Gastroesophageal sphincter (tissue), 3 donors: ENCODE data around the gene HTRA3.

ENCODE experiments used
- CTCF ChIP-seq, 4 experiments: fragments of 200-600 bp in 2 of 4; fragments of 450-650 bp in 2 of 4; sonication (generic) in 1 of 4; IDR thresholded peaks; one replicate each; pipeline ENCODE4 v1.5.1; 2017 to 2019; ENCODE audit warnings: antibody characterized with exemption in 4 of 4, mild to moderate bottlenecking in 2 of 4, moderate library complexity in 2 of 4
- EP300 ChIP-seq: sonication (generic); formaldehyde crosslinking; IDR thresholded peaks from one replicate; pipeline ENCODE4 v1.6.1; 2017; ENCODE audit warnings: antibody characterized with exemption, mild to moderate bottlenecking
- POLR2A ChIP-seq, 2 donors: fragments of 450-650 bp; IDR thresholded peaks; one replicate each; pipeline ENCODE4 v1.6.1; 2017; ENCODE audit warnings: antibody characterized with exemption in 2 of 2, mild to moderate bottlenecking in 2 of 2, moderate library complexity in 1 of 2
- POLR2AphosphoS5 ChIP-seq: sonication (generic); formaldehyde crosslinking; IDR thresholded peaks from one replicate; pipeline ENCODE4 v1.6.1; 2017; ENCODE audit warnings: antibody characterized with exemption

GRCh38 chr4:8329859-8330761 lies 60.6 kb downstream of the HTRA3 start:
- TF ChIP-seq POLR2A (IDR thresholded peaks at IDR 0.05) (no peak), CTCF (IDR thresholded peaks at IDR 0.05) (no peak), POLR2AphosphoS5 (no peak), EP300 (no peak)
